Cardiac muscle cell (in vitro differentiated cells and primary cell): ENCODE results near the gene RGS9. TPM values are rescaled to one million over a fixed set of nuclear protein-coding genes. Genes with fewer than 3 reads are reported as not detected.

ENCODE experiments used
- DNase-seq, 2 donors: peaks; one replicate each; pipeline versions ENCODE4 v3.0.0 to v3.0.0-alpha.2; 2010 to 2017; ENCODE audit warnings: low read depth in 1 of 2, low spot score in 1 of 2
- H3K27ac ChIP-seq: fragments of 200-600 bp; sonication (generic); 2 replicates; pipeline ENCODE4 v1.5.1; 2016
- H3K27me3 ChIP-seq: fragments of 200-600 bp; sonication (generic); 2 replicates; pipeline ENCODE4 v1.6.0; 2016; ENCODE audit warnings: control low read depth
- H3K36me3 ChIP-seq: fragments of 200-600 bp; sonication (generic); 2 replicates; pipeline ENCODE4 v1.5.1; 2016; ENCODE audit warnings: control low read depth
- H3K4me1 ChIP-seq: fragments of 200-600 bp; sonication (generic); 2 replicates; pipeline ENCODE4 v1.8.1; 2017; ENCODE audit warnings: low read depth, mild to moderate bottlenecking, mixed run types
- H3K4me3 ChIP-seq: fragments of 200-600 bp; sonication (generic); 2 replicates; pipeline ENCODE4 v1.5.1; 2016; ENCODE audit warnings: mild to moderate bottlenecking
- H3K9me3 ChIP-seq: fragments of 200-600 bp; sonication (generic); 2 replicates; pipeline ENCODE4 v1.5.1; 2017; ENCODE audit warnings: low read depth, mild to moderate bottlenecking, control low read depth
- polyA plus RNA-seq: library from polyadenylated mRNA; unstranded; fragments of >200 nt; fragmentation: Nextera tagmentation; extraction: Ambion mirVana; gene quantifications from 2 replicates; pipeline ENCODE4 v1.2.1, GENCODE V29; 2016
- total RNA-seq: library from RNA; depleted of rRNA; stranded (reverse); fragments of >200 nt; gene quantifications from 2 replicates; pipeline ENCODE4 v1.2.3, GENCODE V29; 2016
- TF ChIP-seq, protein P1 (sequence below): IDR thresholded peaks from 2 replicates; pipeline ENCODE4 v1.5.1; 2012; ENCODE audit warnings: low read depth, mild to moderate bottlenecking, low read length

Gene RGS9
- total and polyA plus RNA-seq, 2 experiments from 2014 or later, result 4.7 to 5.5 TPM

GRCh38 chr17:65230040-65230439 is 92.9 kb downstream of the RGS9 start:
- Histone ChIP-seq H3K9me3 (no peaks in the 10 kb centered on the region), H3K4me3 (no peak overlapping the region), H3K4me1 (peaks cover 3% of the 10 kb centered on the region), H3K27ac (no peak overlapping the region), H3K27me3 (no peaks in the 10 kb centered on the region), H3K36me3 (no peaks in the 10 kb centered on the region)
- DNase-seq, result no peak
- TF ChIP-seq, protein P1, sequence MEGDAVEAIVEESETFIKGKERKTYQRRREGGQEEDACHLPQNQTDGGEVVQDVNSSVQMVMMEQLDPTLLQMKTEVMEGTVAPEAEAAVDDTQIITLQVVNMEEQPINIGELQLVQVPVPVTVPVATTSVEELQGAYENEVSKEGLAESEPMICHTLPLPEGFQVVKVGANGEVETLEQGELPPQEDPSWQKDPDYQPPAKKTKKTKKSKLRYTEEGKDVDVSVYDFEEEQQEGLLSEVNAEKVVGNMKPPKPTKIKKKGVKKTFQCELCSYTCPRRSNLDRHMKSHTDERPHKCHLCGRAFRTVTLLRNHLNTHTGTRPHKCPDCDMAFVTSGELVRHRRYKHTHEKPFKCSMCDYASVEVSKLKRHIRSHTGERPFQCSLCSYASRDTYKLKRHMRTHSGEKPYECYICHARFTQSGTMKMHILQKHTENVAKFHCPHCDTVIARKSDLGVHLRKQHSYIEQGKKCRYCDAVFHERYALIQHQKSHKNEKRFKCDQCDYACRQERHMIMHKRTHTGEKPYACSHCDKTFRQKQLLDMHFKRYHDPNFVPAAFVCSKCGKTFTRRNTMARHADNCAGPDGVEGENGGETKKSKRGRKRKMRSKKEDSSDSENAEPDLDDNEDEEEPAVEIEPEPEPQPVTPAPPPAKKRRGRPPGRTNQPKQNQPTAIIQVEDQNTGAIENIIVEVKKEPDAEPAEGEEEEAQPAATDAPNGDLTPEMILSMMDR, result no peak

DNA sequence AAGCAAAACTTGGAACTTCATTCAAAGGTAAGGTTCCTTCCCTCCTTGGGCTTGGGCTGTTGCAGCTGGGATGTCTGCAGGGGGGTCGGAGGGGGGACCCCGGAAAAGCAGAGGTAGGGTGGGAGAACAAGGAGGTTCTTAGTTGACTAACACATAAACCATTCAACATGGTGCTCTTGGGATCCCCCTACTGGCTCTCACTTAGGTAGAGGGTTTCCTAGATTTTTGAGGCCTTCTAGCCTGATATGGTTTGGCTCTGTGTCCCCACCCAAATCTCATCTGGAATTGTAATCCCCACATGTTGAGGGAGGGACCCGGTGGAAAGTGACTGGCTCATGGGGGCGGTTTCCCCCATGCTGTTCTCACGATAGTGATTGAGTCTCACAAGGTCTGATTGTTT is 93.9 kb downstream of the RGS9 start:
- no peak overlapping the region for H3K27ac ChIP-seq
- peaks cover 3% of the 10 kb centered on the region for H3K4me1 ChIP-seq
- no peaks in the 10 kb centered on the region for H3K9me3 ChIP-seq
- no peak overlapping the region for H3K4me3 ChIP-seq
- no peak for DNase-seq
- TF ChIP-seq, protein P1, result peak; percentile 14
- no peaks in the 10 kb centered on the region for H3K36me3 ChIP-seq
- no peaks in the 10 kb centered on the region for H3K27me3 ChIP-seq

- no peaks in the 10 kb centered on the region for H3K9me3 ChIP-seq
- TF ChIP-seq, protein P1, result peak; percentile 88
- H3K4me1 ChIP-seq, result peaks cover 3% of the 10 kb centered on the region
- H3K4me3 ChIP-seq, result no peak overlapping the region
- H3K27ac ChIP-seq, result no peak overlapping the region
- DNase-seq, result peak; percentile 83 to 85
- no peaks in the 10 kb centered on the region for H3K27me3 ChIP-seq
- no peaks in the 10 kb centered on the region for H3K36me3 ChIP-seq
Measured at GRCh38 chr17:65231662-65232335, 94.6 kb downstream of the RGS9 start.

DNA sequence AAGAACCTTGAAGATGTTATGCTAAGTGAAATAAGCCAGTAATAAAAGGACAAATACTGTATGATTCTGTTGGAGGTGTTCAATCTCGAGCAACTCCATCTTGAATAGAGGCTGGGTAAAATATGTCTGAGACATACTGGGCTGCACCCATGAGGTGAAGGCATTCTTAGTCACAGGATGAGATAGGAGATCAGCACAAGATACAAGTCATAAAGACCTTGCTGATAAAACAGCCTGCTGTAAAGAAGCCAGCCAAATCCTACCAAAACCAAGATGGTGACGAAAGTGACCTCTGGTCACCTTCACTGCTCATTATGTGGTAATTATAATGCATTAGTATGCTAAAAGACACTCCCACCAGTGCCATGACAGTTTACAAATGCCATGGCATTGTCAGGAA is 98.1 kb downstream of the RGS9 start:
- Histone ChIP-seq H3K27ac (no peak overlapping the region), H3K4me3 (no peak overlapping the region), H3K27me3 (no peaks in the 10 kb centered on the region), H3K36me3 (no peaks in the 10 kb centered on the region), H3K4me1 (no peaks in the 10 kb centered on the region), H3K9me3 (no peaks in the 10 kb centered on the region)
- TF ChIP-seq, protein P1, result no peak
- DNase-seq, result no peak

- TF ChIP-seq, protein P1, result no peak
- Histone ChIP-seq H3K9me3 (no peaks in the 10 kb centered on the region), H3K27me3 (no peaks in the 10 kb centered on the region), H3K4me3 (no peak overlapping the region), H3K36me3 (no peaks in the 10 kb centered on the region), H3K4me1 (no peaks in the 10 kb centered on the region), H3K27ac (no peak overlapping the region)
- DNase-seq, result no peak
Measured at GRCh38 chr17:65236321-65236720, 99.2 kb downstream of the RGS9 start.
